ENCODE measurements around the gene TNS2.
"Not testable (repeated sequence)": the region's sequence is repeated elsewhere in the genome, so short reads cannot be mapped to it uniquely, and the experiment has no call there.

Gene TNS2, protein sequence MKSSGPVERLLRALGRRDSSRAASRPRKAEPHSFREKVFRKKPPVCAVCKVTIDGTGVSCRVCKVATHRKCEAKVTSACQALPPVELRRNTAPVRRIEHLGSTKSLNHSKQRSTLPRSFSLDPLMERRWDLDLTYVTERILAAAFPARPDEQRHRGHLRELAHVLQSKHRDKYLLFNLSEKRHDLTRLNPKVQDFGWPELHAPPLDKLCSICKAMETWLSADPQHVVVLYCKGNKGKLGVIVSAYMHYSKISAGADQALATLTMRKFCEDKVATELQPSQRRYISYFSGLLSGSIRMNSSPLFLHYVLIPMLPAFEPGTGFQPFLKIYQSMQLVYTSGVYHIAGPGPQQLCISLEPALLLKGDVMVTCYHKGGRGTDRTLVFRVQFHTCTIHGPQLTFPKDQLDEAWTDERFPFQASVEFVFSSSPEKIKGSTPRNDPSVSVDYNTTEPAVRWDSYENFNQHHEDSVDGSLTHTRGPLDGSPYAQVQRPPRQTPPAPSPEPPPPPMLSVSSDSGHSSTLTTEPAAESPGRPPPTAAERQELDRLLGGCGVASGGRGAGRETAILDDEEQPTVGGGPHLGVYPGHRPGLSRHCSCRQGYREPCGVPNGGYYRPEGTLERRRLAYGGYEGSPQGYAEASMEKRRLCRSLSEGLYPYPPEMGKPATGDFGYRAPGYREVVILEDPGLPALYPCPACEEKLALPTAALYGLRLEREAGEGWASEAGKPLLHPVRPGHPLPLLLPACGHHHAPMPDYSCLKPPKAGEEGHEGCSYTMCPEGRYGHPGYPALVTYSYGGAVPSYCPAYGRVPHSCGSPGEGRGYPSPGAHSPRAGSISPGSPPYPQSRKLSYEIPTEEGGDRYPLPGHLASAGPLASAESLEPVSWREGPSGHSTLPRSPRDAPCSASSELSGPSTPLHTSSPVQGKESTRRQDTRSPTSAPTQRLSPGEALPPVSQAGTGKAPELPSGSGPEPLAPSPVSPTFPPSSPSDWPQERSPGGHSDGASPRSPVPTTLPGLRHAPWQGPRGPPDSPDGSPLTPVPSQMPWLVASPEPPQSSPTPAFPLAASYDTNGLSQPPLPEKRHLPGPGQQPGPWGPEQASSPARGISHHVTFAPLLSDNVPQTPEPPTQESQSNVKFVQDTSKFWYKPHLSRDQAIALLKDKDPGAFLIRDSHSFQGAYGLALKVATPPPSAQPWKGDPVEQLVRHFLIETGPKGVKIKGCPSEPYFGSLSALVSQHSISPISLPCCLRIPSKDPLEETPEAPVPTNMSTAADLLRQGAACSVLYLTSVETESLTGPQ (N-terminal part only)

DNA sequence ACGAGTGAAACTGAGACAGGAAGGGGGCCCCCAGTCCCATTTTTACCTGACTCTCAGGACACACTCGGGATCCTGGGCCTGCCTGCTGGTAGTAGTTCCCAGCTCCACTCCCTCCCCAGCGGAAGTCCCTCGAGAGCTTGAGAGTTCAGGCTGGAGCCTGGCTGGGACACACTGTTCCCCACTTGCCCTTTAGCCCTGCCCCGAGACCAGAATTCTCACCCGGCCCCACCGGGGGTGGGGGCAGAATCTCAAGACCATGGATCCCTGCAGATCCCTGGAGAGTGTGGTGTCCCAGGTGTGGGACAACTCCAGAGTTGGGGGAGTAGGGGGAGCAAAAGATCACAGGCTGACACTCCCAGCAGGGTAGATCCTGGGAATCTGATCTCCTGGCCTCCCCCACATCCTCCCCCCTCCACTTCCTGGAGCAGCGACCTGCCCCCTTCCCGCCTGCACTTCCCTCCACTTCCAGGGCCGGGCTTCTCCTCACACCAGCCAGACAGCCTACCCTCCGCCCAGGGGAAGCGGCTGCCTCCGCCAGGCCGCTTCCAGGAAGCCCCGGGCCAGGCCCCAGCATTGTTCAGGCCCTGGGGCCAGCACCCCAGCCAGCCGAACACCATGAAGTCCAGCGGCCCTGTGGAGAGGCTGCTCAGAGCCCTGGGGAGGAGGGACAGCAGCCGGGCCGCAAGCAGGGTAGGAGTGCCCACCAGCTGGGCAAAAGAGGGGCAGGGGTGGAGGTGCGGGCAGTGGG lies at the start of gene TNS2:
TNS2 (plus strand) TSS at position 495 of the 748 bp plus-strand sequence; CDS start at position 616, 121 bp downstream.
- no peak for FAIRE-seq

DNA sequence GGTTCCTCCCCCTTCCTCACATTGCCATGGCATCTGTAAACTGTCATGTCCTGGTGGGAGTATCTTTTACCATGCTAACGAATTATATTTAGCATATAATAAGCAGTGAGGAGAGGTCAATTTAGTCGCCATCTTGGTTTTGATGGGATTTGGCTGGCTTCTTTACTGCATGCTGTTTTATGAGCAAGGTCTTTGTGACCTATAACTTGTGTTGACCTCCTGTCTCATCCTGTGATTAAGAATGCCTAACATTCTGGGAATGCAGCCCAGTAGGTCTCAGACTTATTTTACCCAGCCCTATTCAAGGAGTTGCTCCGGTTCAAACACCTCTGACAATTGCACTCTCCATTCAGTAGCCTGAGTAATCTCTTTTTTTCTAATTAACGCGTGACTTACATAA lies 45.7 kb upstream of the TNS2 start:
- no peak for FAIRE-seq

DNA sequence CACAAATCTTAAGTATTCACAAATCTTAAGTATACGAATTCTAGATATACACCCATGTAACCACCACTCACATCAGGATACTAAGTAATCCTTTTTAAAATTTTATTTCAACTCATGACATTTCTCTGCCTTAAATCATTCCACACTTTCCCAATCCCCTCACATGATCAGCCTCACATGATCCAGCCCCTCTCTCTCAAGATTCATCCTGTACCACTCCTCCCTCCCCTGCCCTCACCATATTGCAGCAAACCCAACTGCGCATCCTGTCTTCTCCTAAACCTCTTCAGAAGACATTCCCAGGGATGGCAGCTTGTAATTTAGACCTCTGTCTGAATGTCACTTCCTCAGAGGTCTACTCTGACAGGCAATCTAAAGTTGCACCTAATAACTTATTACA lies 45.3 kb upstream of the TNS2 start:
- no peak for FAIRE-seq

DNA sequence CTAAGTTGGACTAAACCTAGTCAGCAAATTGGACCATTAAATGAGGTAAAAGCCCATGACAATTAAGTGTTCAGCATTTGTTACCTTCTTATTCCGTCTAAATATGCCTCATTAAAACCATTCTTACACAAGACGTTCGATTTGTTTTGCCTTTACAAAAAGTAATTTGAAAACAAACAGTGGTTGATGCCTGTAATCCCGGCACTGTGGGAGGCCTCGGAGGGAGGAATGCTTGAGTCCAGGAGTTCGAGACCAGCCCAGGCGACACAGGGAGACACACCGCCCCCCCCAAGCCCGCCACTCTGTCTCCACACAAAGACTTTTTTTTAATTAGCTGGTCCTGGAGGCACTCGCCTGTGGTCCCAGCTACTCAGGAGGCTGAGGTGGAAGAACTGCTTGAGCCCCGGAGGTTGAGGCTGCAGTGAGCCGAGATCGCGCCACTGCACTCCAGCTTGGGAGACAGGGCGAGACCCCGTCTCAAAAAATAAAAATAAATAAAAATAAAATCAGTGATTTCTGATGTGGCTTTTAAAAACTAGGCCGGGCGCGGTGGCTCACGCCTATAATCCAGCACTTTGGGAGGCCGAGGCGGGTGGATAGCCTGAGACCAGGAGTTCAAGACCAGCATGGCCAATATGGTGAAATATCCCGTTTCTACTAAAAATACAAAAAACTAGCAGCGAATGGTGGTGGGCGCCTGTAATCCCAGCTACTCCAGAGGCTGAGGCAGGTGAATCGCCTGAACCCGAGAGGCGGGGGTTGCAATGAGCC lies 44.5 kb upstream of the TNS2 start:
- FAIRE-seq = no peak

DNA sequence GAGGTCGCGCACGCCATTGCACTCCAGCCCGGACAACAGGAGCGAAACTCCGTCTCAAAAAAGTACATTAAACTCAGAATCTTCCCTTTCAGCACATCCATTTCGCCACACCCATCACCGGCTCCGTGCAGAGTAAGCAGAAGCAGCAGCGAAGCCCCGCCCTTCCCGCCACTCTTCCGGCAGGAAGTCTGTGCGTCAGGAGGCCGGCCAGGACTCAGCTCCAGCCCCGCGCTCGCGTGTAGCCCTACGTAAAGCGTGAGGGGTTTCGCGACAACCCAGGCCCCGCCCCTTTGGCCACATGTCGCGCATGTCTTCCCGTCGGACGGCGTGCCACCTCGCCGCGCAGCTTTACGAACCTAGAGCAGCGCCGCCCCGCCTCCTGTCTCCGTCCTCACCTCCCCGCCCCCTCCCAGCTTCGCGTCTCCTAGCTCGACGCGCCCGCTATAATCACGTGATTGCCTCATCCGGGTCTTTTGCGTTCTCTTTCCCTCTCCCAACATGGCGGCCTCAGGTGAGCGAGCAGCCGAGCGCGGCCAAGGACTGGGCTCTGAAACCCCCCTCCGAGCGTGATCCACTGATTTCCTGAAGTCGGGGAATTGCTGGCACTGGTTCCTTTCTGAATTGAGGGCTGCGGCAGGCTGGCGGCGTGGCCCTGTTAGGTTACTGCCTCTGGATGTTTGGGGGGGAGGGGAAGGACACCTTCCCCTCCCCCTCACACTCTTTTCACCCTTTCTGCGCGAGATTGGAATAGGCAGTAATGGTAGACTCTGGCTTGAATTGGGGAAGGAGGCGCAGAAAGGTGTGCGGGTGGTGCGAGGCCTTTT lies 43.7 kb upstream of the TNS2 start, which contains the start of gene EIF4B:
EIF4B (plus strand) TSS at position 471 of the 824 bp plus-strand sequence; CDS start at position 499, 28 bp downstream.
- FAIRE-seq = no peak

DNA sequence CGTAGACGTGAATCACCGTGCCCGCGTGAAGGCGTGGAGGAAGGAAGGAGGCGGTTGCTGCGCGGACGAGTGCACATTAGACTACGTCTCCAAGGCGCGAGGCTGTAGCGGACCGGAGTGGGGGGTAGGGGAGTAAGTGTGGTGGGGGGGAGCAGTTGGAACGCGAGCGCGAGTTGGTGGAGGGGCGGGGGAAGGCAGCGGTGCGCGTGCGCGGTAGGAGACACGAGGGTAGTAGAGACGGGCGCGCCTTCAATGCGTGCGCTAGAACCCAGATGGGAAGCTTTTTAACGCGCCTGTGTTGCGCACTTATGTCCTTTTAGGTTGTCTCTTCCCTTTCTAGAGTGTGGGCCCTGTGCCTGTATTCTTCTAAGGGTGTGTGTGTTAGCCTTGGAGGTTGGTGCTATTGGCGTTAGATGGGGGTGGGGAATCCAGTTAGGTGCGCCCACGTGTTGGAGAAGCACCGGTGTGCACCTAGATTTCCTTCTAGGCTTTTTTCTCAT lies 43.0 kb upstream of the TNS2 start:
- FAIRE-seq = no peak

DNA sequence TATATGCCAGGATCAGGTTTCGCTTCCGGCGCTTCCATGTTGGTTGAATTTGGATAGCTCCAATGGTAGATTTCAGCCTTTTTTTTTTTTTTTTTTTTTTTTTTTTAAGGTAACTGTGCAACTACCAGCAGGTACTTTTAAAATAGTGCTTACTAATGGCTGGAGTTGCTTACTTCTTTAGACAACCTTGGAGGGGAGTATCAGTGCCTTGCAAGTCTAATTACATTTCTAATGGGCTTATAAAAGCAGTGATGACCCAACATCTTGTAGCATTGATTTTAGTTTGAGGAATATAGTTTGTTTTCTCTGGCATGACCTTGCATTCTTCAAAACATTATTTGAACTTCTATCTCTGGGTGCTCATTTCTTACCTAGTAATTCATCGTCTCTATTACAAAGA lies 42.5 kb upstream of the TNS2 start:
- no peak for FAIRE-seq

DNA sequence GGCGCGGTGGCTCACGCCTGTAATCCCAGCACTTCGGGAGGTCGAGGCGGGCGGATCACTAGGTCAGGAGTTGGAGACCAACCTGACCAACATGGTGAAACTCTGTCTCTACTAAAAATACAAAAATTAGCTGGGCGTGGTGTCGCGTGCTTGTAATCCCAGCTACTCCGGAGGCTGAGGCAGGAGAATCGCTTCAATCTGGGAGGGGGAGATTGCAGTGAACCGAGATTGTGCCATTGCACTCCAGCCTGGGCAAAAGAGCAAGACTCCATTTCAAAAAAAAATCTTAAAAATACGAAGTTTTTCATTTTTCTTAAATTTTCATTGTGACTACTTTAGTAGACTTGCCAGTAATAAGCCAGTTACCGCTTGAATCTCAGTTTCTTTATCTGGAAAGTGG lies 41.1 kb upstream of the TNS2 start:
- not testable (repeated sequence) for FAIRE-seq

DNA sequence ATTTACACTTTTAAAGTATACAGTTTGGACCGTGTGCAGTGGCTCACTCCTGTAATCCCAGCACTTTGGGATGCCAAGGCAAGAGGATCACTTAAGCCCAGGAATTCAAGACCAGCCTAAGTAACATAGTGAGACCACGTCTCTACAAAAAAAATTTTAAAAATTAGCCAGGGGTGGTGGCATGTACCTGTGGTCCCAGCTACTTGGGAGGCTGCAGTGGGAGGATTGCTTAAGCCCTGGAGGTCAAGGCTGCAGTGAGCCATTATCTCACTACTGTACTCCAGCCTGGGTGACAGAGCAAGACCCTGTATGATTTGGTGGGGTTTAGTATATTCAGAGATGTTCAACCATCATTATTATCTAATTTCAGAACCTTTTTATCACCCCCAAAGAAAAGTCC lies 38.9 kb upstream of the TNS2 start:
- no peak for FAIRE-seq

DNA sequence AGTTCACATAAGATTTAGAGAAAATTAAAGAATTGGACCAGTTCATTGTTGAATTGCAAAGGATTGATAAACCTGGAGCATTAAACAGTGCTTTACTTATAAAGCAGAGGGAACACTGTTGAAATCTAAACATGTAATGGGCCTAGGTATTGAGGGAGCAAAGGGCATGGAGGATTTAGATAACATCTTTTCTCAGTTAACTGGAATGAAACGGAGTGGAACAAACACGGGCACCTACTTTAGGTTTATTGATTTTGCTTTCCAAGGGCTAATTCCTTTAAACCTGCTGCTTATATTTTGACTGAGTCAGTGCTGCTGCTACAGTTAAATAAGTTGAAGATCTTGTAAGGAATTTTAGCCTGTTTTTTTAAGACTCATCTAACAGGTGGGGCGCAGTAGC lies 38.0 kb upstream of the TNS2 start:
- FAIRE-seq = no peak

DNA sequence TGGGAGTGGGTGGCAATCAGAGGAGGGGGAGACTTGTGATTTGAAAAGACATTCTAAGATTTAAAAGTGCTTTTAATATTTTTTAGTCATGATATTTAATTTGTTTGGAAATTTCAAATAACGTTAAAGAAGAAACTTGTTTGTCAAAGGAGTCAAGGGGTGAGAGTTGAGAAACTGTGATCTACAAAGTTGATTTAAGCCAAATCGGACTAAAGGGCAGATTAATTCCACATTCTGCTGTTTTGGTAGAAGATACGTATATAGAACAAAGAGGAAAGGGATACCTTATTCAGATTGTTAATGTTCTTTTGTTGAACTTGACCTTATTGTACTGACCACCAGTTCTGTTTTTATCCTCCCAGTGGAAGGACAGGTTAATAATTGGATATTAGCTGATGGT lies 36.9 kb upstream of the TNS2 start:
- no peak for FAIRE-seq

DNA sequence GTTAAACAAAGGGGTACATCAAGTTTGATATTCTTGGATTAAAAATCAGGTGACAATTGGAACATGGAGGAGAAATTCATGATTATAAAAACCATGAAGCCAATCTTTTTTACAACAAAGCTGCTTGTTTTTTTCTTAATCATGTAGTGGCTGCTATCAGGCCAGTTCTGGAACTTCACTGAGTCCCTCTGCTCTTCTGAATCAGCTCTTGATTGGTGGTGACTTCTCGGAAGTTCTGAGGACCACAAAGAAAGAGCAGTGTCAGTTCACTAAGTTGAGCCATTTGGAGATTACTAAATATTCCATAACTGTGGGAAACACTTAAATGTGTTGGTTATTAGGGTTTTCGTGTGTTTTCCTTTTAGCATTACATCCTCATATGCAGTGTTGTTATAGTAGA lies 35.2 kb upstream of the TNS2 start:
- FAIRE-seq = no peak

DNA sequence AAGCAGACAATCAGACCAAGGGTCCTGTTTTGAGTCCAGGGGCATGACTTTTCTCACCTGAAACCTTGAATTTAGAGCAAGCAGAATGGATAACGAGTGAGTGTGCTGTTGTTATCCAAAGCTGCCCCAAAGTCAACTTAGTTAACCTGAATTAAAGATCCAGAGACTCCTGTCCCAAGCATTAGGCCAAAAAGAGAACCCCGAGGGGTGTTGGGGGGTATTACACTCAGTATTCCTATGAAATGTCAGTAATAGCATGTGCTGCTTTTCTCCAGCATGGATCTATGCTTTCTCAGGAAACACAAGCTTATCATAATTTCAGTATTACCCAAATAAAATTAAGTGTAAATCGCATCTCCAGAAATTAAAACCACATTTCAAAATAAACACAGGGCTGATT lies 24.6 kb upstream of the TNS2 start:
- no peak for FAIRE-seq

DNA sequence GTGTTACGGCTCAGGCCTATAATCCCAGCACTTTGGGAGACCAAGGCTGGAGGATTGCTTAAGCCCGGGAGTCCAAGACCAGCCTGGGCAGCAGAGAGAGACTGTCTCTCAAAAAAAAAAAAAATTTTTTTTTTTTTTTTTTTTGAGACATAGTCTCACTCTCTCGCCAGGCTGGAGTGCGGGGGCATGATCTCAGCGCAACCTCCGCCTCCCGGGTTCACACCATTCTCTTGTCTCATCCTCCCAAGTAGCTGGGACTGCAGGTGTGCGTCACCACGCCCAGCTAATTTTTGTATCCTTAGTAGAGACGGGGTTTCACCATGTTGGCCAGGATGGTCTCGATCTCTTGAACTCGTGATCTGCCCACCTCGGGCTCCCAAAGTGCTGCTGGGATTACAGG lies 22.9 kb upstream of the TNS2 start:
- not testable (repeated sequence) for FAIRE-seq

DNA sequence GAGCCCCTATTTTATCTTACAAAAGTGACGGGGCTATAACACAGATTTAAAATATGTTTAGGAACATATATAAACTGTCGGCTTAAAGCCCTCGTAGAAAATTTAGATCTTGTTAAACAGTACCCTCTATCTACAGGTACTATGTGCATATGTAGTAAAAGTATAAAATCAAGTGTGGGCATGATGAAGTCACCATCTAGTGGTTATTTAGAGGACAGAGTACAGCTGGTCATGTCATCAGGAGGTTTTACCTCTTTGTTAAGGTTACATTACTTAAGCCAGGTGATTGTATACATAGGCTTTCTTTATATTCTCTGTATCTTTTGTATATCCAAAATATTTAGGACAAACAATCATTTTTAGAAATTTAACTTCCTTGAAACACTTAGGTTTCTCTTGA lies 18.2 kb upstream of the TNS2 start:
- FAIRE-seq = no peak

DNA sequence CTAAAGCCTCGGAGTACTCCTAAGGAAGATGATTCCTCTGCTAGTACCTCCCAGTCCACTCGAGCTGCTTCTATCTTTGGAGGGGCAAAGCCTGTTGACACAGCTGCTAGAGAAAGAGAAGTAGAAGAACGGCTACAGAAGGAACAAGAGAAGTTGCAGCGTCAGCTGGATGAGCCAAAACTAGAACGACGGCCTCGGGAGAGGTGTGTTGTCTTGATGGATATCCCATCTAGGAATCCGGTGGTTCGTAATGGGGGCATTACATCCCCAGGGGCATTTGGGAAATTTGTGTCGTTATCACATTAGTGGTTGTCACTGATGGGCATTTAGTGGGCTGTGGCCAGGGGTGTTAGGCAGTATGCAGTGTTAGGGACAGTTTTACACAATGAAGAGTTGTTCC lies 16.0 kb upstream of the TNS2 start:
- not testable (repeated sequence) for FAIRE-seq

DNA sequence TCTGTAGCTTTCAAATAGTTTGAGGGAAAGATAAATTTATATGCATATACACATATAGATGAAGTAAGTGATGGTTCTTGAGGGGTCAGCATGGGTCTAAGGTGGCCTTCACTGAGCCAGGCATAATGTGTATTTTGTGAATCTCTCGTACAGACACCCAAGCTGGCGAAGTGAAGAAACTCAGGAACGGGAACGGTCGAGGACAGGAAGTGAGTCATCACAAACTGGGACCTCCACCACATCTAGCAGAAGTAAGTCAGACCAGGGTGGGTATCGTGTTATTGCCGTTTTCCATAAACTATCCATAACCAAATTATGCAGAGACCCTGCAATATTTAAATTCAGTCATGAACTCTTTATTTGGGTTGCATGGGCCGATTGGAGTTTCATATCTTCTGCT lies 15.4 kb upstream of the TNS2 start:
- no peak for FAIRE-seq

DNA sequence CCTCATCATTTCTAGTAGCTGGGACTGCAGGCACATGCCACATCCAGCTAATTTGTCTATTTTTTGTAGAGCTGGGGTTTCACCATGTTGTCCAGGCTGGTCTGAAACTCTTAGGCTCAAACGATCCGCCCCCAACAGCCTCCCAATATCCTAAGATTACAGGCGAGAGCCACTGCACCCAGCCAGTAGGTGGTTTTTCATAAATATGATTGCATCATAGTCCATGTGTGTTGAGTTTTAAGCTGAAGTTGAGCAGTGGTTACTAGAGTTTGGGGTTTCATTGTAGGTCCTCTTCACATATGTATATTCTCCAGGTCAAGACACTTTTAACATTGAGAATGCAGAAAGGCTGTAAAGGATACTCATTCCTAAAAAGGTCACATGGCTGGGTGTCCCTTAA lies 13.1 kb upstream of the TNS2 start:
- FAIRE-seq = no peak

DNA sequence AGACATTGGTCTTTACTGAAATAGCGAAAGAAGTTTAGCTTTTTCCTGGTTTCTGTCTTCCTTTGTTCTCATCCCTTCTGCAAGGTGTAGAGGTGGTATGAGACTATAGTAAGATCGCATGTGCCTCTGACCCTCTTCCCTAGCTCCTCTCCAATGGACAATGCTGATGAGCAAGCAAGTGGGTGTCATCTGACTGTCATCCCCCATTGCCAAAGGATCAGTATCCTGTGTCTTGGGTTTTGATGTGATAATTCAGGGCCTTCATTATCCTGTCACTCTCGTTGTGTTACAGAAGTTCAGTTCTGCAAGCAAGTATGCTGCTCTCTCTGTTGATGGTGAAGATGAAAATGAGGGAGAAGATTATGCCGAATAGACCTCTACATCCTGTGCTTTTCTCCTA lies 10.0 kb upstream of the TNS2 start:
- no peak for FAIRE-seq
